LNCAP (cell line): ENCODE results near the gene DZANK1.

Experiments used
- TF ChIP-seq, protein P1 (sequence below): fragments of 450-650 bp; IDR thresholded peaks from 2 replicates; pipeline ENCODE4 v1.5.1; 2017; ENCODE audit warnings: mild to moderate bottlenecking

The DZANK1 gene

DNA sequence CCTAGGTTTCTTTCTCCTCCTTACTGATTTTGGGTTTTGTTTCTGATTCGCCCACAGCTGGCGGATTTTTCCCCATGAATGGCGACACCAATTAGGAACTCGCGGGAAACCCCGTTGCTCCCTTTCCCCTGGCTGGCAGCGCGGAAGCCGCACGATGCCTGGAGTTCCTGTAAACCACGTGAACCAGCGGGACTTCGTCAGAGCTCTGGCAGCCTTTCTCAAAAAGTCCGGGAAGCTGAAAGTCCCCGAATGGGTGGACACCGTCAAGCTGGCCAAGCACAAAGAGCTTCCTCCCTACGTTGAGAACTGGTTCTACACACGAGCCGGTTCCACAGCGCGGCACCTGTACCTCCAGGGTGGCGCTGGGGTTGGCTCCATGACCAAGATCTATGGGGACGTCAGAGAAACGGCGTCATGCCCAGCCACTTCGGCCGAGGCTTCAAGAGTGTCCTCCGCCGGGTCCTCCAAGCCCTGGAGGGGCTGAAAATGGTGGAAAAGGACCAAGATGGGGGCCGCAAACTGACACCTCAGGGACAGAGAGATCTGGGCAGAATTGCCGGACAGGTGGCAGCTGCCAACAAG is 37.7 kb upstream of the DZANK1 start:
- TF ChIP-seq, protein P1, sequence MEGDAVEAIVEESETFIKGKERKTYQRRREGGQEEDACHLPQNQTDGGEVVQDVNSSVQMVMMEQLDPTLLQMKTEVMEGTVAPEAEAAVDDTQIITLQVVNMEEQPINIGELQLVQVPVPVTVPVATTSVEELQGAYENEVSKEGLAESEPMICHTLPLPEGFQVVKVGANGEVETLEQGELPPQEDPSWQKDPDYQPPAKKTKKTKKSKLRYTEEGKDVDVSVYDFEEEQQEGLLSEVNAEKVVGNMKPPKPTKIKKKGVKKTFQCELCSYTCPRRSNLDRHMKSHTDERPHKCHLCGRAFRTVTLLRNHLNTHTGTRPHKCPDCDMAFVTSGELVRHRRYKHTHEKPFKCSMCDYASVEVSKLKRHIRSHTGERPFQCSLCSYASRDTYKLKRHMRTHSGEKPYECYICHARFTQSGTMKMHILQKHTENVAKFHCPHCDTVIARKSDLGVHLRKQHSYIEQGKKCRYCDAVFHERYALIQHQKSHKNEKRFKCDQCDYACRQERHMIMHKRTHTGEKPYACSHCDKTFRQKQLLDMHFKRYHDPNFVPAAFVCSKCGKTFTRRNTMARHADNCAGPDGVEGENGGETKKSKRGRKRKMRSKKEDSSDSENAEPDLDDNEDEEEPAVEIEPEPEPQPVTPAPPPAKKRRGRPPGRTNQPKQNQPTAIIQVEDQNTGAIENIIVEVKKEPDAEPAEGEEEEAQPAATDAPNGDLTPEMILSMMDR = no peak

- TF ChIP-seq, protein P1 = no peak
Observed at GRCh38 chr20:18497603-18498002, 30.8 kb upstream of the DZANK1 start.

- TF ChIP-seq, protein P1 = no peak
Observed at GRCh38 chr20:18496740-18497592, 30.1 kb upstream of the DZANK1 start, which contains the start of gene RBBP9. RBBP9 (minus strand) TSS chr20:18497225; CDS start chr20:18497167, 58 bp downstream.

DNA sequence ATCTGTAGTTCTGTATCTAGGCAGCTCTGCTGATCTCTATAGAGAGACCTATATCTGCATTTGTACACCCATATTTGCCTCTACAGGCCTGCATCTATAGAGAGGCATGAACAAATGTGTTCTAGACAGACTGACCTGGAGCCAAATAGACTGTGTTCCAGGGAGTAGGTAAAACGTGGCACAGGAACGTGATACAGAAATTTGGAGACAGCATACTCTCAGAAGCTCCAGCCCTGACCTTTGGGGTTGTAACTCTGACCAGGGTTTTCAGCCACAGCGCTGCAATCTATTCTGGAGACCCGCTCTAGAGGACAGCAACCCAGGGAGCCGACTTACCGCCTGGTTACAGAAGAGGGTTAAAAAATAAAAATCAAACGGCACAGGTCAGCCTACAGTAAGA is 29.2 kb upstream of the DZANK1 start:
- TF ChIP-seq, protein P1 = no peak

DNA sequence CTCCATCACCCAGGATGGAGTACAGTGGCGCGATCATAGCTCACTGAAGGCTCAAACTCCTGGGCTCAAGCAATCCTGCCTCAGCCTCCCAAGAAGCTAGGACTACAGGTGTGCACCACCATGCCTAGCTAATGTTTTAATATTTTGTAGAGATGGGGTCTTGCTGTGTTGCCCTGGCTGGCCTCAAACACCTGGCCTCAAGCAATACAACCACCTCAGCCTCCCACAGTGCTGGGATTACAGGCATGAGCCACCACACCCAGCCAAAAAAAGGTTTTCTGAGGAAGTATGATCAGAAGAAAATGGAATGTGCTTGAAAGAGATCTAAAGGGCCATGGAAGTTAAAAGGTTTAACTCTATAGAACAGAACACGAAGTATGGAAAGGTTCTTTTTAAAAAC is 21.5 kb upstream of the DZANK1 start:
- TF ChIP-seq, protein P1 = no peak

DNA sequence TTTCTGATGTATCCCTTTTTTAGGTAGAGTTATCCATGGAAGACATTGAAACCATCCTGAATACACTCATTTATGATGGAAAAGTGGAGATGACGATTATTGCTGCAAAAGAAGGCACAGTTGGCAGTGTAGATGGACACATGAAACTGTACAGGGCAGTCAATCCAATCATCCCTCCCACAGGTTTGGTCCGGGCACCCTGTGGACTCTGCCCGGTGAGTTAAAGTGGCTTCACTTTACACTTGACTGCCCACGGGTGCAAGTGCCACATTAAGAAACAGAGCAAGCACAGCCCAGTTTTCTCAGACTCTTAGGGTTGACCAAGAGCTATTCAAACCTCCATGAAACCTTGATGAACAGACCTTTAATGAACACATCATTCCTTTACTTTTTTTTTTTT is 14.8 kb upstream of the DZANK1 start:
- TF ChIP-seq, protein P1 = no peak

DNA sequence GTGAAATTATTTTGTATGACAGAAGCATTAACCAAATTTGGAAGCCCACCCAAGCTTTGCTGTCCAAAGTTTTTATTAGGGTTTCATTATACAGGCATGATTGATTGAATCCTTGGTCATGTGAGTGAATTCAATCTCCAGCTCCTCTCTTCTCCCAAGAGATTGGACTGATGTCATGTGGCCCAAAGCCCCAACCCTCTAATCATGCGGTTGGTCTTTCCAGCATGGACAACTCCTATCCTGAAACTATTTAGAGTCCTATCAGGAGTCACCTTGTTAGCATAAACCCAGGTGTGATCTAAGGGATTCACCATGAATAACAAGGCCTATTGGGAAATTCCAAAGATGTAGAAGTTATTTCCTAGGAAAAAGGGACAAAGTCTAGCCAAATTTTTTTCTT is 11.0 kb upstream of the DZANK1 start:
- TF ChIP-seq, protein P1 = no peak
